WTC11 (cell line): Measurements from ENCODE around the gene IKBKE. TPM values are rescaled to one million over a fixed set of nuclear protein-coding genes. Genes with fewer than 3 reads are reported as not detected.

ENCODE experiments used
- ATAC-seq: fragments of 200-7000 bp; cut with Tn5 transposase; 2 replicates; pipeline ENCODE4 v1.10.0; 2021; ENCODE audit warnings: mild to moderate bottlenecking, moderate library complexity
- CTCF ChIA-PET: fragments of 300-600 bp; sonication (Branson Sonifier 250); formaldehyde crosslinking; loops from one replicate; lab custom pipeline; 2021; ENCODE audit warnings: antibody characterized with exemption; lab: Charles Lee
- POLR2A ChIA-PET: fragments of 350-600 bp; sonication (Branson Sonifier 250); formaldehyde crosslinking; loops from one replicate; lab custom pipeline; 2021; ENCODE audit warnings: antibody characterized with exemption; lab: Charles Lee
- DNase-seq: peaks from one replicate; pipeline ENCODE4 v3.0.0; 2021; ENCODE audit warnings: low spot score
- H3K27ac Mint-ChIP-seq: 2 replicates; pipeline ENCODE4 v1.8.0; 2021; ENCODE audit warnings: mixed read lengths
- H3K27me3 Mint-ChIP-seq: 2 replicates; pipeline ENCODE4 v1.8.0; 2021; ENCODE audit warnings: low read depth, mild to moderate bottlenecking, moderate library complexity, mixed read lengths
- H3K36me3 Mint-ChIP-seq: 2 replicates; pipeline ENCODE4 v1.8.0; 2021; ENCODE audit warnings: mixed read lengths
- H3K4me1 Mint-ChIP-seq: 2 replicates; pipeline ENCODE4 v1.8.0; 2022; ENCODE audit warnings: mixed read lengths
- H3K4me3 Mint-ChIP-seq: 2 replicates; pipeline ENCODE4 v1.8.0; 2021; ENCODE audit warnings: mild to moderate bottlenecking, moderate library complexity, mixed read lengths
- H3K9me3 Mint-ChIP-seq: 2 replicates; pipeline ENCODE4 v1.8.0; 2021; ENCODE audit warnings: mixed read lengths
- ARID4B ChIP-seq: sonication (generic); formaldehyde crosslinking; IDR thresholded peaks from 2 replicates; pipeline ENCODE4 v1.8.0; 2023; ENCODE audit warnings: missing genetic modification reagents, mild to moderate bottlenecking, borderline replicate concordance
- E2F5 ChIP-seq: sonication (generic); formaldehyde crosslinking; IDR thresholded peaks from 2 replicates; pipeline ENCODE4 v1.8.1; 2022; ENCODE audit warnings: mild to moderate bottlenecking, moderate library complexity, missing genetic modification reagents
- ELF4 ChIP-seq: sonication (generic); formaldehyde crosslinking; IDR thresholded peaks from 2 replicates; pipeline ENCODE4 v1.8.1; 2022; ENCODE audit warnings: low read depth, mild to moderate bottlenecking, moderate library complexity, missing genetic modification reagents
- FOXJ3 ChIP-seq: sonication (generic); formaldehyde crosslinking; IDR thresholded peaks from 2 replicates; pipeline ENCODE4 v1.9.0; 2021; ENCODE audit warnings: missing genetic modification reagents, mild to moderate bottlenecking, borderline replicate concordance
- HMGA2 ChIP-seq: fragments of 250-450 bp; sonication (Bioruptor Pico); IDR thresholded peaks from 2 replicates; pipeline ENCODE4 v1.4.0; 2021; ENCODE audit warnings: mild to moderate bottlenecking, moderate library complexity
- IRF2 ChIP-seq: sonication (generic); formaldehyde crosslinking; IDR thresholded peaks from 2 replicates; pipeline ENCODE4 v1.8.0; 2022; ENCODE audit warnings: low read depth, missing genetic modification reagents, borderline replicate concordance
- PRDM15 ChIP-seq: sonication (generic); formaldehyde crosslinking; IDR thresholded peaks from 2 replicates; pipeline ENCODE4 v1.8.0; 2022; ENCODE audit warnings: missing genetic modification reagents
- USF1 ChIP-seq: sonication (generic); formaldehyde crosslinking; IDR thresholded peaks from 2 replicates; pipeline ENCODE4 v1.8.0; 2022; ENCODE audit warnings: mild to moderate bottlenecking, missing genetic modification reagents
- USF2 ChIP-seq: sonication (generic); formaldehyde crosslinking; IDR thresholded peaks from 2 replicates; pipeline ENCODE4 v1.8.1; 2023; ENCODE audit warnings: mild to moderate bottlenecking, missing genetic modification reagents, moderate library complexity
- ZNF138 ChIP-seq: sonication (generic); formaldehyde crosslinking; conservative IDR thresholded peaks from 2 replicates; pipeline ENCODE4 v1.8.1; 2022; ENCODE audit warnings: mild to moderate bottlenecking, moderate library complexity, missing genetic modification reagents
- ZNF317 ChIP-seq: sonication (generic); formaldehyde crosslinking; IDR thresholded peaks from 2 replicates; pipeline ENCODE4 v1.8.1; 2023; ENCODE audit warnings: low read depth, mild to moderate bottlenecking, moderate library complexity, missing genetic modification reagents, borderline replicate concordance
- total RNA-seq: library from RNA; stranded (reverse); gene quantifications from 3 replicates; pipeline ENCODE4 v1.2.3, GENCODE V29; 2021

IKBKE gene
- total RNA-seq, 1 experiment from 2014 or later = 8.1 TPM

GRCh38 chr1:206524739-206525364 lies 54.6 kb downstream of the IKBKE start:
- Mint-ChIP-seq H3K27ac (no peak overlapping the region), H3K27me3 (no peaks in the 10 kb centered on the region; the same call in 1 of the 2 replicates), H3K9me3 (no peaks in the 10 kb centered on the region), H3K36me3 (no peaks in the 10 kb centered on the region), H3K4me3 (no peak overlapping the region)
- POLR2A ChIA-PET = no interaction called here
- no peak for TF ChIP-seq E2F5 (CRISPR knock-in tag)
- TF ChIP-seq HMGA2 = peak; percentile 76; the same call in 1 of the 2 replicates
- TF ChIP-seq, all 79 proteins: peak for 1
- peak; percentile 26; the same call in 1 of the 2 replicates for ATAC-seq
- CTCF ChIA-PET = interaction anchor here (1.0 to 1.3 kb wide), 2 partner anchors 19 to 59 kb away, joined by 3 to 6 read pairs; no protein-coding TSS in a partner anchor
- no peaks in the 10 kb centered on the region for H3K4me1 Mint-ChIP-seq
- DNase-seq = no peak

GRCh38 chr1:206526064-206526911 lies 56.0 kb downstream of the IKBKE start:
- CTCF ChIA-PET = interaction anchor here (1.2 to 1.3 kb wide), 2 partner anchors 18 to 20 kb away, joined by 4 to 6 read pairs; no protein-coding TSS in a partner anchor
- Mint-ChIP-seq H3K4me1 (no peaks in the 10 kb centered on the region), H3K36me3 (no peaks in the 10 kb centered on the region), H3K27ac (no peak overlapping the region), H3K9me3 (no peaks in the 10 kb centered on the region), H3K4me3 (no peak overlapping the region), H3K27me3 (no peaks in the 10 kb centered on the region; the same call in 1 of the 2 replicates)
- ATAC-seq (no peak), DNase-seq (no peak)
- TF ChIP-seq FOXJ3 (CRISPR knock-in tag) = no peak
- TF ChIP-seq USF1 (CRISPR knock-in tag) = no peak
- no peak for TF ChIP-seq ZNF138 (CRISPR knock-in tag)
- no peak for TF ChIP-seq IRF2
- no peak for TF ChIP-seq PRDM15 (CRISPR knock-in tag)
- TF ChIP-seq ZNF317 = no peak
- no peak for TF ChIP-seq ELF4 (CRISPR knock-in tag)
- no peak for TF ChIP-seq USF2 (CRISPR knock-in tag)
- TF ChIP-seq ARID4B (CRISPR knock-in tag) = no peak
- POLR2A ChIA-PET = interaction anchor here (0.5 to 0.7 kb wide), 2 partner anchors 43 to 45 kb away, joined by 3 read pairs; no protein-coding TSS in a partner anchor
